Daoy (cell line): ENCODE measurements around the gene ZNF808. TPM values are rescaled to one million over a fixed set of nuclear protein-coding genes. Genes with fewer than 3 reads are reported as not detected.
"Not testable (repeated sequence)": the region's sequence is repeated elsewhere in the genome, so short reads cannot be mapped to it uniquely, and the experiment has no call there.

Source experiments
- DNase-seq: peaks from one replicate; pipeline ENCODE4 v3.0.0-alpha.2; 2015; ENCODE audit warnings: low read depth
- total RNA-seq: library from RNA; depleted of rRNA; stranded (reverse); fragments of >200 nt; shearing (Covaris generic); gene quantifications from 2 replicates; pipeline ENCODE4 v1.2.3, GENCODE V29; 2014; rRNA removed

ZNF808 gene
- total RNA-seq, 1 experiment from 2014 or later: 8.6 TPM

GRCh38 chr19:52593441-52593840 is 66.0 kb downstream of the ZNF808 start:
- not testable (repeated sequence) for DNase-seq

GRCh38 chr19:52599241-52599640 is 71.8 kb downstream of the ZNF808 start:
- no peak for DNase-seq

DNA sequence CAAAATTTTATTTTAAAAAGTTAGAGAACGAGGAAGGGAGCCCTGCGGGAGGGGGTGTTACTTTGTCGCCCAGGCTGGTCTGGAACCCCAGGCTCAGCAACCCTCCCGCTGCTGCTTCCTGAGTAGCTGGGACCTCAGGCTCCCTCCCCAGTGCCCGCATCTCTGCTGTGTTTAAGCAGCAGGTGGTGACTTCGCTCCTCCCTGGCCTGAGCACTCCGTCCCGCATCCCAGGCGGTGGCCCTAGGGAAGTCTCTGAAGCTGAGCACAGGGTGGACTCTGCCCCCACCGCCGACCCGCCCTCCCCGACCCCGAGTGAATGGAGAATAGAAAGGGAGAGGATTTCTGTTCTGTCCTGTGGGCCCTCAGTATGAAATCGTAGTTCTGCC is 73.2 kb downstream of the ZNF808 start:
- DNase-seq: no peak

DNA sequence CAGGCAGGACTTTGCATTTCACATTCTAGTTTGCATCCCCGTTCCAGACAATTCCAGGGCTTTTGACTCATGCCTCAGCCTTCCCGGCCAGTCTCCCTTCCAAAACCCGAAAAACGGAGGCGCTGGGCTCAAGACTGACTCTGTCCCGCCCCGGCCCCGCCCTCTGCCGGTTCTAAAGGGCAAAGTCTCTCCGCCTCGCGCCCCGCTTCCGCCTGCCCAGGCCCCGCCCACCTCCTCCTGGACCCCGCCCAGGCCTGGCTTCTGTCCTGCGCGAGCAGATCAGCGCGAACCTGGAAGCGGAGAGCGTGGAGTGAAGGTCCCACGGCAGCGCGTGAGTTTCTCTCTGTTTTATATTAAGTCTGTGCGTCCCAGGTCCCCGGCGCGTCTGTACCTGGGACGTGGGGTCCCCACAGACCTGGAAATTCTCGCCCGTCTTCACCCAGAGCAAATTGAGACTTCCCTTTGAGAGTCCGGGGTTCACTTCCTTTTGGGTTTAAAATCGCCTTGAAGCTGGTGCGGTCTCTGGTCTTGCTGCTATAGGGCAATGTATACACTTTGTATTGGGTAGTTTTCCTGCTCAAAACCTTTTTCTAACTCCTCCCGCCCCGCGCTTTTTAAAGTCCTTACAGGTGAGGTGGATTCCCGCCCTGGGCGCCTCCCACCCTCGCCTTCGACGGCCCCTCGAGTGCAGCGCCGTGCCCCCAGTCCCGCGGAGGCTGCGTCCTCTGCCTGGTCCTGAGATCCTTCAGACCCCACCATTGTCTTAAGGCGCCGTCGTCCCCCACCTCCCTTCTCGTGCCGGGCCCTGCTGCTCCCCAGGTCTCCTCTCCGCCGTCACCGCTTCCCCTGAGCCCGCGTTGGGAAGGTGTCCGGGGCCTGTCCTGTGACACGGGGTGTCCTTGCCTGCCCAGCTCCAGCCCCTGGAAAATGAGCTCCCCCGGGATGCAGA is 73.8 kb downstream of the ZNF808 start:
- DNase-seq: peak; percentile 94

GRCh38 chr19:52601974-52602366 is 74.5 kb downstream of the ZNF808 start:
- DNase-seq: peak; percentile 22

- DNase-seq: no peak
Observed at GRCh38 chr19:52602941-52603340, 75.5 kb downstream of the ZNF808 start.

DNA sequence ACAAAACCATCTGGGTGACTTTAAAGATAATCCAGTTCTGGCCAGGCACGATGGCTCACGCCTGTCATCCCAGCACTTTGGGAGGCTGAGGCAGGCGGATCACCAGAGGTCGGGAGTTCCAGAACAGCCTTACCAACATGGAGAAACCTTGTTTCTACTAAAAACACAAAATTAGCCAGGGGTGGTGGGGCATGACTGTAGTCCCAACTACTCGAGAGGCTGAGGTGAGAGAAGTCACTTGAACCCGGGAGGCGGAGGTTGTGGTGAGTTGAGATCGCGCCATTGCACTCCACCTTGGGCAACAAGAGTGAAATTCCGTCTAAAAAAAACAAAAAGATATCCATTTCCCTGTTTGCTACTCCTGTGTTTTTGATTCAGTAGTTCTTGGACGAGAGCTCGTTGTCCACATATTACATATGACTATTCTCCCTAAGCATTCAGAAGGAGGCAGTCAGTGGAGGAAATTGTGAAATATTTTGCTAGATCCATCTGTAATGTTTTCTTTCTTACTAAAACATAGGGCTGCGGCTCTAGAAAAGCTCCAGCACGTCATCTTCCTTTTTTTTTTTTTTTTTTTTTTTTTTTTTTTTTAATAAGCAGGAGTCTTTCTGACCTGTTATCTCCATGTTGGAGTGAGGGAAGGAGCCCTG is 76.2 kb downstream of the ZNF808 start:
- no peak for DNase-seq

Other genes starting within 250 kb of the ZNF808 start
- gene ZNF480, start 230.5 kb upstream of the ZNF808 start, total RNA-seq: 8.6 and 10.7 TPM in 2 replicates
- 3.8 and 6.5 TPM in 2 replicates for gene ZNF610, start 191.4 kb upstream of the ZNF808 start, total RNA-seq
- 15.6 and 24.1 TPM in 2 replicates for gene ZNF880, start 157.7 kb upstream of the ZNF808 start, total RNA-seq
- 20.3 and 67.9 TPM in 2 replicates for gene ZNF528, start 129.8 kb upstream of the ZNF808 start, total RNA-seq
- gene ZNF534, start 98.5 kb upstream of the ZNF808 start, total RNA-seq: 0.86 TPM in 1 of 2 replicates, not detected in the other
- 1.4 and 1.6 TPM in 2 replicates for gene ZNF578, start 74.1 kb upstream of the ZNF808 start, total RNA-seq
- 6.3 and 11.7 TPM in 2 replicates for gene ZNF701, start 42.6 kb downstream of the ZNF808 start, total RNA-seq
- gene ZNF83, start 110.7 kb downstream of the ZNF808 start, total RNA-seq: 23.8 and 45.5 TPM in 2 replicates
- 12.5 and 15.0 TPM in 2 replicates for gene ZNF611, start 207.4 kb downstream of the ZNF808 start, total RNA-seq